Measurements from ENCODE around the gene FRMD8.

FRMD8 gene

GRCh38 chr11:65415499-65416340, 29.3 kb downstream of the FRMD8 start:
- TF ChIP-seq, protein P1, sequence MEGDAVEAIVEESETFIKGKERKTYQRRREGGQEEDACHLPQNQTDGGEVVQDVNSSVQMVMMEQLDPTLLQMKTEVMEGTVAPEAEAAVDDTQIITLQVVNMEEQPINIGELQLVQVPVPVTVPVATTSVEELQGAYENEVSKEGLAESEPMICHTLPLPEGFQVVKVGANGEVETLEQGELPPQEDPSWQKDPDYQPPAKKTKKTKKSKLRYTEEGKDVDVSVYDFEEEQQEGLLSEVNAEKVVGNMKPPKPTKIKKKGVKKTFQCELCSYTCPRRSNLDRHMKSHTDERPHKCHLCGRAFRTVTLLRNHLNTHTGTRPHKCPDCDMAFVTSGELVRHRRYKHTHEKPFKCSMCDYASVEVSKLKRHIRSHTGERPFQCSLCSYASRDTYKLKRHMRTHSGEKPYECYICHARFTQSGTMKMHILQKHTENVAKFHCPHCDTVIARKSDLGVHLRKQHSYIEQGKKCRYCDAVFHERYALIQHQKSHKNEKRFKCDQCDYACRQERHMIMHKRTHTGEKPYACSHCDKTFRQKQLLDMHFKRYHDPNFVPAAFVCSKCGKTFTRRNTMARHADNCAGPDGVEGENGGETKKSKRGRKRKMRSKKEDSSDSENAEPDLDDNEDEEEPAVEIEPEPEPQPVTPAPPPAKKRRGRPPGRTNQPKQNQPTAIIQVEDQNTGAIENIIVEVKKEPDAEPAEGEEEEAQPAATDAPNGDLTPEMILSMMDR (IDR thresholded peaks at IDR 0.05; ENCODE audit: low read depth, low read length), result no peak
- peak overlapping the region; percentile 27; the same call in 1 of the 2 replicates for H3K4me3 ChIP-seq (ENCODE audit: low read depth, low read length)

DNA sequence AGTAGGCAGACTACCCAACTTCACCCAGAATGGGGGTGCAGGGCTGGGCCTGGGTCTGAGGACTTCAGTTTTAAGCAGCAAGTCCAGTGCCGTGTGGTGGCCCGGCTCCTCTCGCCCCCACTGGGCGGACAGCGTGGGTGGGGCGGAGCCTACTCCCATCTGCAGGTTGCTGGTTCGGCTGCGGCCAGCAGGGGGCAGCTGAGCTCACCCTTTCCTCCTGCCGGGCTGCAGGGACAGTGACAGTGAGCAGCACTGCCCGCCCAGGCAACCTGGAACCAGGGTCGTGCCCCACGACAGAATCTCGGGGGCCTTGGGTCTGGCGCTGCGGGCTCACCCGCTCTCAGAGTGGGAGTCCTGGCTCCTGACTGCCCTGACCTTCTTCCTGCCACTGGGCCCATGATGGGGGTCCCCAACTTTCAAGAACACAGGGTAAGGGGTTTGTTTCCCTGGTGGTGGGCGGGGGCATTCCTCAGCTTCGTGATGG, 29.9 kb downstream of the FRMD8 start:
- TF ChIP-seq, protein P1 (IDR thresholded peaks at IDR 0.05; ENCODE audit: low read depth, low read length), result peak; percentile 80
- H3K4me3 ChIP-seq (ENCODE audit: low read depth, low read length), result peak overlapping the region; percentile 27; the same call in 1 of the 2 replicates

DNA sequence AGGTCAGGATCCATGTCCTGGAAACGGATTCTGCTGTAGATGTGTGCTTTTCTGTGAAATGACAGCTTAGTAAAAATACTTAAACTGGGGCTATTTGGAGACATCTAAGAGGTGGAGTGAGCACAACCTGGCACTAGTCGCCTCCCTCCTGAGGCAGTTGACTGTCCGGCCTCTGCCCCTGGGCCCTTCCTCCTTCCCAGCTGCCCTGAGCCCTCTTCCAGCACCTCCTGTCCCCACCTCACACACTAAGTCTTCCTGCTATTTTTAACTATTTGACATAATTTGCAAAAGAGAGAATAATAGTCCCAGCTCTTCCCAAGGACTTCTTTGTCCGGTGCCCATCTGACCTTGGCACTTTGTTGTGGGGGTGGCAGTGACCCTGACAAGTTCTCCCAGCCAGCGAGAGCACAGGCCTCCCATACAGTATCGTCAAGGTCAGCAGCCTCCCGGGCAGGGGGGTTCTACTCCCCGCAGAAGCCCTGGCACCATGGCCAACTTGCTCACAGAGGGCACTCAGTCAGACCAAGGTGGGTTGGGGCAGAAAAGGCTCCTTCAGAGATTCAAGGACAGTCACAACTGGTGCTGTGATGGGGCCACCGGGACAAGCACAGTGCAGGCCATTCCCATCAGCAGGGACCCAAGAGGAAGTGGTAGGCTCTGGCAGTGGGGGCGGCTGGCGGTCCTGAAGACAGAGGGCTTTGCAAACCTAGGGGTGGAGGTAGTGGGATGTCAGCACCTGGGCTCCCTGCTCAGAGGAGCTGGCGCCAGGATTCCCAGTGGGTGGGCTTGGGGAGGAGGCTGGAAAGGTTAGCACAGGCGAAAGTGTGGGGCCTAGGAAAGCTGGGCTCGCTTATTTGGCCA, 30.6 kb downstream of the FRMD8 start:
- TF ChIP-seq, protein P1 (IDR thresholded peaks at IDR 0.05; ENCODE audit: low read depth, low read length), result no peak
- H3K4me3 ChIP-seq (ENCODE audit: low read depth, low read length), result no peak overlapping the region

DNA sequence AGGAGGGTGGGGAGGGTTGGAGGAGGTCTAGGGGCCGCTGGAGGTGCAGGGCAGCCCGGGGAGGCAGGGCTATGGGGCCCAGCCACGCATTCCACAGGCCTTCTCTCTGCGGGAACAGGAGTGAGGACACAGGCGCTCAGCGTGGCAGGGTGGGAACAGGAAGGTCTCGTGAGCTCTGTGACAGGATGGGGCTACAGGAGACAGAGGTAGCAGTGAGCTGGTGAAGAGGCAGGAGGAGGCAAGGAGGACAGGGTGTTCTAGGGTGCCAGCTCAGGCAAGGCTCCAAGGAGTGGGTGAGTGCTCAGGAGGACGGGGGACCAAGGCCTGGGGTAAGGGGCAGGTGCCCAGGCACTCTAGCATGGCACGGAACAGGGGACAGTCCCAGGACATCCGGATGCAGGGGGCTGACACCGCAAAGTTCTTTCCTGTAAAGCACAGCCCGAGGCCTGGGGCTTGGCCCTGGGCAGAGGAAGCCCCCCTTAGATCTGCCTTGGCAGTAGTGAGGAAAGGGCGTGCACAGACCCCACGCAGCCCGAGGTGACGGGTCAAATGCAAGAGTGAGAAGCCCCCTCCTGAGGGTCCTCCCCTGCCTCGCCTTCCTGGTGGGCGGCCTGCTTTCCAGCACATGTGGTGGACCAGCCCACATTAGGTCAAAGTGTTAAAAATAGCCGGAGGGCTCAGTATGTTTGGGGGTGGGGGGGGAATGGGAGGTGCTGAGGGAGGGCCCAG, 31.4 kb downstream of the FRMD8 start:
- TF ChIP-seq, protein P1 (IDR thresholded peaks at IDR 0.05; ENCODE audit: low read depth, low read length), result no peak
- H3K4me3 ChIP-seq (ENCODE audit: low read depth, low read length), result no peak overlapping the region; the same call in 1 of the 2 replicates

GRCh38 chr11:65418431-65418680, 31.9 kb downstream of the FRMD8 start:
- H3K4me3 ChIP-seq (ENCODE audit: low read depth, low read length), result peak overlapping the region; percentile 47
- TF ChIP-seq, protein P1 (IDR thresholded peaks at IDR 0.05; ENCODE audit: low read depth, low read length), result no peak

DNA sequence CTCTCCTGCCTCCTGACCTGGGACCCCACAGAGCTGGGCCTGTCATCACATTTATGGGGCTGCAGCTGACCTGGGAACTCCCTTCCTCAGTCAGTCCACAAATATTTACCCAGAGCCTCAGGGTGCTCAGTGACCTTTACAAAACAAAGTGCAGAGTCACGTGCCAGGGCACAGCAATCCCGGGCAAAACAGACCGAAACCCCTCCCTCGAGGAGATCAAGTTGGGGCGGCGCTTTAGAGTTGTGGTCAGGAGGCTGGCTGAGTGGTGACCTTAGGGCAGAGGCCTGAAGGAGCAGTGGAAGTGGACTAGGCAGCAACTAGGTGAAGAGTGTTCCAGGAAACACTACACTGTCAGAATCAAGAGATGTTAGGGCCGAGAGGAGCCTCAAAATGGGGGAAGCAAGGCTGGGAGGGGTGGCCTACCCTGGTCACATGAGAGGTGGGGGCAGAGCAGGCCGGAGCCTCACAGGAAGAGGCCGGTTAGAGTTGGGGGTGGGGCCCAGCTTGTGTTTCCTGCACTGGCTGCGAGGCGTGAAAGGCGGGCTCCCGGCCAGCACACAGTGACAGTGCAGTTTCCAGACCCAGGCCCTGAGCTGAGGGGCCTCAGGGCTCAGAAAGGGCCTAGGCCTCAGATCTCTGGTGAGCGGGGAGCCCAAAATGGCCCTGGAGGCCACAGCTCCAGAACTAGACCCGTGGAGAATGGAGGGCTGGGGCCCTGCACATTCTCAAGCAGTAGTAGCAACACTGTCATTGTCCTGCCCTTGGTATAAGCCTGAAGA, 32.4 kb downstream of the FRMD8 start:
- peak overlapping the region; percentile 47 for H3K4me3 ChIP-seq (ENCODE audit: low read depth, low read length)

More for the DNA sequence above, 32.4 kb downstream of the FRMD8 start:
- TF ChIP-seq, protein P1 (IDR thresholded peaks at IDR 0.05; ENCODE audit: low read depth, low read length), result no peak
